Measurements from ENCODE around the gene KCNG4.

The KCNG4 gene

GRCh38 chr16:84180519-84181140, 59.2 kb downstream of the KCNG4 start:
- no peak for DNase-seq

- DNase-seq = no peak
Observed at GRCh38 chr16:84179612-84180320, 60.0 kb downstream of the KCNG4 start.

GRCh38 chr16:84178892-84179611, 60.8 kb downstream of the KCNG4 start:
- no peak for DNase-seq

GRCh38 chr16:84178146-84178765, 61.6 kb downstream of the KCNG4 start:
- DNase-seq = no peak

- no peak for DNase-seq
Observed at GRCh38 chr16:84177741-84178073, 62.1 kb downstream of the KCNG4 start.

GRCh38 chr16:84176192-84177053, 63.4 kb downstream of the KCNG4 start:
- DNase-seq = no peak

- peak; percentile 27 for DNase-seq
Observed at GRCh38 chr16:84175350-84176081, 64.3 kb downstream of the KCNG4 start.

- DNase-seq = no peak
Observed at GRCh38 chr16:84174396-84174795, 65.4 kb downstream of the KCNG4 start.

- no peak for DNase-seq
Observed at GRCh38 chr16:84169765-84170310, 70.0 kb downstream of the KCNG4 start.
